ENCODE data around the gene PAK1. TPM values are rescaled to one million over a fixed set of nuclear protein-coding genes. Genes with fewer than 3 reads are reported as not detected.

PAK1 gene
- total and polyA plus RNA-seq, 2 of the 4 experiments (the other 2 are of a cell fraction) = 34.3 to 60.6 TPM

DNA sequence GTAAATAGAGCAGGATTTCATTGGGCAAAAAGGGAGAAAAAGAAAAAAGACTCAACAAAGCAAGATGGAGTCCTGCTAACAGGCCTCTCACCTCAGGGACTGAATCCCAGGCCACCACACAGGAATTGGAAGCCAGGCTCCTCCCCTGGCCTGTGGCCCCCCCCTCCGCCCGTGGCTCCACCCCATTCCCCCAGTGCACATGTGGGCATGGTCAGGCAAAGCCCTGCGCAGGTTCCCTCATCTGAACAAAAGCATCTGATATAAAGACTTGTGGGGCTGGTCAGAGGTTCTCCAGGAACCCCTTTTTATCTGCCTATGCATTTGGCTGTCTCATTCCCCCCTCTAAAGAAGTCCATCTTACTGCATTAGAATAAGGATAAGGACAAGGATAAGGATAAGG lies 46.0 kb upstream of the PAK1 start:
- Histone ChIP-seq H4K20me1 (ENCODE audit: insufficient read depth, low read length) (no peaks in the 10 kb centered on the region), H3K79me1 (ENCODE audit: low read depth in 1 of 2, low read length in 2 of 2) (no peaks in the 10 kb centered on the region), H3K27ac (ENCODE audit: insufficient read depth, low read length) (no peak overlapping the region), H4K8ac (ENCODE audit: low read depth in 2 of 2, low read length in 2 of 2) (no peak overlapping the region), H3K9me3 (ENCODE audit: control insufficient read depth, insufficient read depth, low read length) (no peaks in the 10 kb centered on the region), H3K9ac (ENCODE audit: low read depth, low read length) (no peak overlapping the region), H3K56ac (ENCODE audit: extremely low read depth, insufficient read depth, low read length) (no peak overlapping the region), H3K4ac (ENCODE audit: low read depth, low read length) (no peak overlapping the region), H2AK5ac (ENCODE audit: low read depth, low read length) (no peak overlapping the region), H2BK15ac (ENCODE audit: low read depth, low read length) (no peak overlapping the region), H2BK5ac (ENCODE audit: low read depth, low read length, poor library complexity, severe bottlenecking) (no peak overlapping the region), H3K18ac (ENCODE audit: low read depth, low read length) (no peak overlapping the region), H3K4me1 (ENCODE audit: control insufficient read depth, insufficient read depth, low read length) (no peaks in the 10 kb centered on the region), H2AK9ac (replicated peaks; ENCODE audit: low read depth, low read length, poor library complexity) (no peak overlapping the region), H3K36me3 (ENCODE audit: control insufficient read depth, insufficient read depth, low read length) (no peaks in the 10 kb centered on the region), H4K5ac (ENCODE audit: low read depth, low read length) (no peak overlapping the region), H3K14ac (replicated peaks; ENCODE audit: low read depth, low read length) (no peak overlapping the region), H3K4me3 (ENCODE audit: insufficient read depth, low read depth, low read length) (no peak overlapping the region), H3K27me3 (ENCODE audit: control insufficient read depth, insufficient read depth, low read length) (peaks cover 3% of the 10 kb centered on the region; the same call in 1 of the 2 replicates), H3K23ac (ENCODE audit: low read depth, low read length) (no peak overlapping the region), H4K91ac (ENCODE audit: insufficient read depth, low read depth, low read length) (no peak overlapping the region), H2BK120ac (ENCODE audit: low read depth, low read length) (no peak overlapping the region), H2BK20ac (ENCODE audit: low read depth, low read length) (no peak overlapping the region), H3K4me2 (ENCODE audit: low read depth, low read length) (no peak overlapping the region), H2AFZ (replicated peaks; ENCODE audit: low read length, poor library complexity) (no peak overlapping the region), H3K9me1 (ENCODE audit: insufficient read depth, low read length) (no peaks in the 10 kb centered on the region)
- TF ChIP-seq CEBPB (IDR thresholded peaks at IDR 0.05; ENCODE audit: low read depth, low read length) (no peak), POLR2A (IDR thresholded peaks at IDR 0.05; ENCODE audit: low read depth, low read length) (no peak), RFX5 (IDR thresholded peaks at IDR 0.05; ENCODE audit: low read depth, low read length) (no peak), CTCF (conservative IDR thresholded peaks at IDR 0.05; ENCODE audit: low read depth, low read length) (no peak), BHLHE40 (IDR thresholded peaks at IDR 0.05; ENCODE audit: low read depth, low read length) (no peak), CHD1 (IDR thresholded peaks at IDR 0.05; ENCODE audit: low read depth, low read length) (no peak), FOS (IDR thresholded peaks at IDR 0.05; ENCODE audit: low read depth, low read length) (no peak), SMC3 (IDR thresholded peaks at IDR 0.05; ENCODE audit: low read depth, low read length) (no peak)
- TF ChIP-seq, protein P1, sequence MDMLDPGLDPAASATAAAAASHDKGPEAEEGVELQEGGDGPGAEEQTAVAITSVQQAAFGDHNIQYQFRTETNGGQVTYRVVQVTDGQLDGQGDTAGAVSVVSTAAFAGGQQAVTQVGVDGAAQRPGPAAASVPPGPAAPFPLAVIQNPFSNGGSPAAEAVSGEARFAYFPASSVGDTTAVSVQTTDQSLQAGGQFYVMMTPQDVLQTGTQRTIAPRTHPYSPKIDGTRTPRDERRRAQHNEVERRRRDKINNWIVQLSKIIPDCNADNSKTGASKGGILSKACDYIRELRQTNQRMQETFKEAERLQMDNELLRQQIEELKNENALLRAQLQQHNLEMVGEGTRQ (IDR thresholded peaks at IDR 0.05; ENCODE audit: low read depth, low read length) = no peak
- DNase-seq = no peak
- ChIA-PET CTCF (no interaction called here), POLR2A (ENCODE audit: unreplicated experiment) (no interaction called here)
- no CpG with 5 or more reads among the region's 3 CpGs for WGBS, 2 experiments (ENCODE audit: extremely low coverage in 2 of 2, insufficient read length in 1 of 2)
- intact Hi-C loops (cut with micrococcal nuclease) = no loop called here
- ATAC-seq (ENCODE audit: low read depth) = no peak
- dilution Hi-C loops (cut with HindIII; ENCODE audit: low sequenced_read_pairs, unreplicated experiment) = no loop called here
- in situ Hi-C loops (cut with MboI; ENCODE audit: low sequenced_read_pairs) = no loop called here
- BruUV-seq (replicated peaks) = no TSS peak

All from IMR-90 (cell line).